HG03354 (cell line): ENCODE data around the gene C1RL.

Experiments
- ATAC-seq: cut with Tn5 transposase; IDR thresholded peaks from one replicate; pipeline ENCODE4 v1.9.1; 2021; ENCODE audit warnings: mild to moderate bottlenecking; ENCODE audit not compliant: unreplicated experiment, poor library complexity, severe bottlenecking

The C1RL gene

DNA sequence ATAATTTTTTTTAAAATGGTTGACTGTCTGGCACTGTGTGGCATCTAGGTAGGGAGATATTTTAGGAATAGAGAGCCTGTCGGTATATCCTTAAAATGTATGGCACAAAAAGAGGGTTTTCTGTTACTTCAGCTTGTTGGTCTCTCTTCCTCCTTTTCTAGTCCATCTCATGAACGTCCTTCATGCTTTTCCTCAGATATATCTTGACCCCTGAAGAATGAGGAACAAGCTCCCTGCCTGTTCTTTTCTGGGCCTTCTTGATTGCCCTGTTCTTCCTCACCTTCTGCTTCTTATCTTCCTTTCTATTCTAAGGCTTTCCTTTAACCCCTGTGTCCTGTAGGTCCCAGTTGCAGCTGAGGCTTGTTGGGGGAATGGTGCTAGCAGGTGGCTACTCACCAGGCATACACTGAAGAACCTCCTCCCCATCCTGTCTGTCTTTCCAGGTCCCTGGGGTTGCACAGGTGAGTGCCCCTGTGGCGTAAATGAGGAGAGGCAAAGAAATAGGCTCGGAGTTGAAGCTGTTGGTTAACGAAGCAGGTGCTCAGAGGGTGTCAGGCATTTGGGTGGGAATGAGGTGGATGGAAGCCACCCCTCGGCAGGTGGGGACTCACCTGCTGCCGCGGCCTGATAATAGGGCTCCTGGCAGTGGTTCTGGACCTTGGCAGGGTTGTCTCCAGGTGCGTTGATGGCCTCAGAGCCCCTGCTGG lies 9.6 kb downstream of the C1RL start:
- no peak for ATAC-seq

DNA sequence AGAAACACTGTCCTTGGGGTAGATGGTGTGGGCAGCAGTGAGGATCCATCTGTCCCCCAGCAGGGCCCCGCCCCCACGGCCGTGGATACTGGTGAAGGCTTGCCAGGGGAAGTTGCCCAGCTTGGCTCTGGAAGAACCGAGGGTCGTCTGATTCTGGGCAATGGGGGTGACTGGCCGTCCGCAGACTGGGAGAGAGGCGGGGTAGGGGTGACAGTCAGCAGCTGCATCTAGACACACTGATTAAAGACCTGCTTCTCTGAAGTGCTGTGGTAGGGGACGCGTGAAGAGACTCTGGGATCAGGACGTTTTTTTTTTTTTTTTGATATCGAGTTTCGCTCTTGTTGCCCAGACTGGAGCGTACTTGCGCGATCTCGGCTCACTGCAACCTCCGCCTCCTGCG lies 12.0 kb downstream of the C1RL start:
- ATAC-seq: no peak

GRCh38 chr12:7096006-7096932 lies 12.7 kb downstream of the C1RL start:
- ATAC-seq: no peak

DNA sequence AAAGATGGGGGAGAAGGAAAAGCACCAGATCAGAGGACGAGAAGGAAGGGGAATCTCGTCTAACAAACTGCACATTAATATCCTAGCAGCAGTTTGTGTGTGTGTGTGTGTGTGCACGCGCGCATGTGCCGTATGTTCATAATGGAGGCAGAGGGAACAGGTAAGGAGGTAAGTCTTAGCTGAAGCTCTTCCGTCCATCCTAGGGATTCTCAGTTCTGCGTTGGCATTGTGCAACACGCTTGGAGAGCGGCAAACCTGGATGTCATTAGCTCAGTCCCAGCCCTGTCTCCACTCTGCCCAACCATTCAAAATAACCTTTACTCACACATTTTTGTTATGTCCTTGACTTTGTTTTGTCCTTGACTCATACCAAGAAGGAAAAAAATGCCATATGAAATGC lies 15.1 kb downstream of the C1RL start:
- ATAC-seq: no peak

DNA sequence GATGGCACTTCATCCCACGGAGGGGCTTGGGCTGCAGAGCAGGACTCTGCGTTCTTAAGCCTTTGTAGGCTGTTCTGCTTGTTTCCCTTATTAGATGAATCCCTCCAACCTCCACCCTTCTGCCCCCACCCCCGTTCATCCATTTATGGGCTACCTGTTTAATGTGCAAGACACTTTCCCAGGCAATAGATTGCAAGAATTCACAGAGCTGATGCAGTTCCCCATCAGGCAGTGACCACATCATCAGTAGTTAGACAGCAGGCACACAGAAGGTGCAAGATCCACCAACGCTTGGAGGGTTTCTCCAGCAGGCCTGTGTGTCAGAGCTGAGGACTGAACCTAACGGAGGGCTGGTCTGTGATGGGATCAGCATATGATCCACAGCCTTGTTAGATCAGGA lies 15.5 kb downstream of the C1RL start:
- no peak for ATAC-seq

GRCh38 chr12:7092986-7093460 lies 16.0 kb downstream of the C1RL start:
- no peak for ATAC-seq

GRCh38 chr12:7092229-7092985 lies 16.6 kb downstream of the C1RL start, which contains the start of gene C1R:
Gene C1R, minus strand, starts transcription at chr12:7092445. Its CDS starts 57 bp downstream, at chr12:7092388.
- ATAC-seq: no peak

GRCh38 chr12:7091660-7092228 lies 17.3 kb downstream of the C1RL start:
- no peak for ATAC-seq

DNA sequence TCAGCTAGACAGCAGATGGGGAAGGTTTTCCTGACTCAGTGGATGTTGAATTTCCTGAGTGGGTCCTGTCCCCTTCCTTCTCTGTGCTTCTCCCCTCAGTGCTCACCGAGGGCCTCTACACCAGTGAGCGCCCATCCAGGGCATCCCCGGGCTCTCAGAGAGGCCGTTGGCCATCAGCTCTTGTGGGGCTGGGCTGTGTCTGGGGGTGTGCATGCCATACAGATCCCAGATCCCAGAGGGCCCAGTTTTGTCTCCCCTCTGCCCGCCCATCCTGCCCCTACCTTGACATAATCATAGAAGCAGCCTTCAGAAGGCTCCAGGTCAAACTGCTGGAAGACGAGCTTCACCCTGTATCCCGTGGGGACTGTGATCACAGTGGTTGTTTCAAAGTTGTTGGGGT lies 17.8 kb downstream of the C1RL start:
- no peak for ATAC-seq

DNA sequence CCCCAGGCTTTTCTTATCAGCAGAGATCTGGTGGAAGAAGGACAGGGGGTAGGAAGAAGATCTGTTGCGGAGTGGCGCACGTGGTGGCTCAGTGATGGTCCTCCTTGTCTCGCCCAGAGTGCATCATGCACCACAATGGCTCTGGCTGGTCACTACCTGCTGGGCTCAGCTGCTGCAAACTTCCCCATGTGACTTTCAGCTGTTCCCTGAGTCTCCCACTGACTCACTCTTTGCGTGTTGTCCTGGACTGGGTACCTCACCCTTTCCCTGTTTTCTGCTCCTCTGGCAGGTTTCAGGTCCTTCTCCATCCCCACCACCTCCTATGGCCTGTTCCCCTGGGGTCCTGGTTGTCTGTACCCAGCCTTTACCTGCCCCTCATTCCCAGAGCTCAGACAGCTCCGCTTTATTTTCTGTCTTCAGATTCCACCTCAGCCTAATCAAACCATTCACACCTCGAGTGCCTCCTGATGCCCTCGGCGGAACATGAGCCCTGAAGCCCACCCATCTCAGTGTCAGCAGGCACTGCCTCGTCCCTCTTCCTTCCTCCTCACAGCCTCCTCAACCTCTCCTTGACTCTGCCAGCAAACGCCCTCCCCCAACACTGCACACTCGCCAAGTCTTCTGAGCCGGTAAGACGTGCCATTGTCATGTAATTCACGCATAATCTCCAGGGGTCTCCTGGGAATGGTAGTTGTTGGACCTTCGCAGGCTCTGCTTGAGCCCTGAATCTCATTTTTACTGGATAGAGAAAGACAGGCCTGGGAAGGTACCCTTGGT lies 18.6 kb downstream of the C1RL start:
- no peak for ATAC-seq

DNA sequence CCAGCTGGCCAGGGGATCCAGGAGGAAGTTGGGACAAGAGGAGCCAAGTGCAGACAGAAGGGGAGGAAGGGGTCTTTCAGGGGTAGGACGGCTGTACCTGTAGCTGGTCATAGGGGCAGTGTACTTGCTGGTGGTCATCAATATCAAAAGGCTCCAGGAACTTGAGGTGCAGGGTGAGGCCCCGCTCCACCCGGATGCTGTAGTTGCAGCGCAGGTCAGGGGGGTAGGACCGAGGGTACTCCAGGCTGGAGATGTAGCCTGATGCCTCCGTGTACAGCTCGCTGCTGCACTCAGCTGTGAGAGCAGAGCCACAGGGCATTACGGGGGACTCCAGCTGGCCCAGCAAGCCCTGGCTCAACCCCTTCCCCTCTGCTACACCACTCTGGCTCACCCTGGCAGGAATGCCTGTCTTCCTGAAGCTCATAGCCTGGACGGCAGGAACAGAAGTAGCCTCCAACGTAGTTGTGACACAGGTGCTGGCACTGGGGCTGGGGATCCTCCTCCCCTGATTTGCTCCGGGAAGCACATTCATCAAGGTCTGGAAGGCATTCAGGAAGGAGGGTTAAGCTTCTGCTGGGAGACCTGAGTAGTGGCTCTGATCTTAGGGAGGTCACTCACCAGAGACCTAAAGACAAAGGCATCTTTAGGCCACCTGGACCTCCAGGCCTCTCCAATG lies 19.7 kb downstream of the C1RL start:
- no peak for ATAC-seq

- no peak for ATAC-seq
These were observed 25.9 kb downstream of the C1RL start for GRCh38 chr12:7083125-7083524.

- no peak for ATAC-seq
These were observed 28.0 kb downstream of the C1RL start for GRCh38 chr12:7081037-7081436.

DNA sequence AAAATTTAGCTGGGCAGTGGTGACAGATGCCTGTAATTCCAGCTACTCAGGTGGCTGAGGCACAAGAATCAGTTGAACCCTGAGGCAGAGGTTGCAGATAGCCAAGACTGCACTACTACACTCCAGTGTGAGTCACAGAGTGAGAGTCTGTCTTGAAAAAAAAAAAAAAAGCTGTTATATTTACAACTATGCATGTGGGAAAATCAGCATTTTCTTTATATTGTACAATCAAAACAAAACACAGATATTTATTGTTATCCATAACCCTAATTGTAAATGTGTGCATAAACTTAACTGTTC lies 29.2 kb downstream of the C1RL start:
- ATAC-seq: no peak

GRCh38 chr12:7078163-7078562 lies 30.9 kb downstream of the C1RL start:
- no peak for ATAC-seq

- no peak for ATAC-seq
These were observed 32.5 kb downstream of the C1RL start for GRCh38 chr12:7076493-7076892.

DNA sequence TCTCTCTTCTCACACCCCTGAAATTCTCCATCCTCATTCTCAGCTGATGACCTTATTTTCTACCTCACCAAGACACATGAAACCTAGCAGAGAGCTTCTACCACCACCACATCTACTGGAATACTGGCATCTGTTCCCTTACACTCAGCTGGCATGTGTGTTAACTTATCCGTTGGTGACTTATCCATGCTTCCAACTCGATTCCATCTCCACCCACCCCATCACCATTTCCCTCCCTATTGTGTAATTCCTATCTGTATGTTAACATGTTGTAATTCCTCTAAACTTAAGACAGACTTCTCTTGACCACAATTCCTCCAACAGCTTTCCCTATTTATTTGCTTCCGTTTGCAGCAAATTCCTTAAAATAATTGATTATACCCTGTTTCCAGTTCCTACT lies 33.1 kb downstream of the C1RL start:
- ATAC-seq: no peak

GRCh38 chr12:7075518-7075917 lies 33.5 kb downstream of the C1RL start:
- ATAC-seq: no peak

DNA sequence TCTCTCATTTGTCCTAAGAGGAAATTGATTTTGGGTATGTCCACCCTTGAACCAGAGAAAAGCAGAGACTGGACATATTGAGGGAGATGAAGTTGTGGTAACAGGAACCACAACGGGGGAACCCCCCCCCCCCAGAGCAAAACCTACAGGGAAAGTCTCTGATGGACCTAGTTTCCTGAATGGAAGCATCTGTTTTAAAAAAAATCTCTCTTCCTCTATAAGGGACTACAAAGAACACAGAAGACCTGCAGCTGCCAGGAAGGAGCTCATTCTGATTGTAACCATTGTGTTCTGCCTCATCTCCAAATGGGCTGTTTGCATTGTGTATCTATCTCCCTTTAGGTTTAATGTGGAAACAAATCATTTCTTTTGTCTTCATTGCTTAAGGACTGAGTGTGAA lies 35.1 kb downstream of the C1RL start:
- no peak for ATAC-seq
